ENCODE results near the gene KCNQ5. TPM values are rescaled to one million over a fixed set of nuclear protein-coding genes. Genes with fewer than 3 reads are reported as not detected.

KCNQ5 gene
- total RNA-seq, 1 experiment from 2014 or later, result 9.4 TPM

DNA sequence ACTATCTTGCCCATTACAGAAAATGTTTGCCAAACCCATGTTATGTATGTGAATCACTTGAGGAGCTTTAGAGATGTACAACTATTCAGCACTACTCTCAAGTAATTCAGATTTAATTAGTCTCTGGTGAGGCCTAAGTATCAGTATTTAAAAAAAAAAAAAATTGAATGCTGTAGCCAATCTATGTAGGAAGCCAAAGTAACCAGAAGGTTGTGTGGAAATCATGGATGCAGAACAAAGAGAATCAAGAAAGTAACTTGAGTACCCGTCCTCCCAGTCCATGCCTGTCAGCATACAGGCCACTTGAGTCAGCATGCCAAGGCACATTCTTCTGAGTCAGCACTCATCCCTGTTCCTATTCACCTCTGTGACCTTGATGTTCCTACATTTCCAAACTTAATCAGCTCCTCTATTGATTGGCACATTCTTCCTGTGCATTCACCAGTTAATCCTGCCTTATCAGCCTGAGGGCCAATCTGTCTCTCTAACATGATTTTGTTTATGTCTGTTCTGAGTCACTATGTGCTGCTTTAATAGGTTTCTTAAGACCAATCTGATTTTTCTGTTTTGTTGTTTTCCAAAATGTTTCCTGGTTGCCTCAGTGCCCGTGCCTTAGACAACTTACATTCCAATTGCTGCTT is 165.6 kb downstream of the KCNQ5 start:
- Histone ChIP-seq H3K4me3 (ENCODE audit: low read depth in 2 of 2, low read length in 2 of 2) (no peak overlapping the region), H3K9me3 (ENCODE audit: control insufficient read depth, insufficient read depth, low read depth, low read length) (no peaks in the 10 kb centered on the region), H3K4me1 (ENCODE audit: control insufficient read depth, insufficient read depth, low read length) (peaks cover 15% of the 10 kb centered on the region), H3K27me3 (ENCODE audit: control insufficient read depth, insufficient read depth, low read length) (no peaks in the 10 kb centered on the region), H3K27ac (ENCODE audit: low read length) (peak overlapping the region; percentile 30; the same call in 1 of the 2 replicates), H3K36me3 (ENCODE audit: control insufficient read depth, insufficient read depth, low read length) (no peaks in the 10 kb centered on the region)
- in situ Hi-C loops (cut with HindIII; ENCODE audit: low pct_unique_long_range_greater_than_20kb, low sequenced_read_pairs) (no loop called here), intact Hi-C loops (cut with micrococcal nuclease; ENCODE audit: unreplicated experiment) (no loop called here)
- no TSS peak for BruUV-seq (replicated peaks)
- no peak for TF ChIP-seq SIN3A (IDR thresholded peaks at IDR 0.05; ENCODE audit: borderline replicate concordance, insufficient read depth, low read depth, low read length)
- TF ChIP-seq, protein P1, sequence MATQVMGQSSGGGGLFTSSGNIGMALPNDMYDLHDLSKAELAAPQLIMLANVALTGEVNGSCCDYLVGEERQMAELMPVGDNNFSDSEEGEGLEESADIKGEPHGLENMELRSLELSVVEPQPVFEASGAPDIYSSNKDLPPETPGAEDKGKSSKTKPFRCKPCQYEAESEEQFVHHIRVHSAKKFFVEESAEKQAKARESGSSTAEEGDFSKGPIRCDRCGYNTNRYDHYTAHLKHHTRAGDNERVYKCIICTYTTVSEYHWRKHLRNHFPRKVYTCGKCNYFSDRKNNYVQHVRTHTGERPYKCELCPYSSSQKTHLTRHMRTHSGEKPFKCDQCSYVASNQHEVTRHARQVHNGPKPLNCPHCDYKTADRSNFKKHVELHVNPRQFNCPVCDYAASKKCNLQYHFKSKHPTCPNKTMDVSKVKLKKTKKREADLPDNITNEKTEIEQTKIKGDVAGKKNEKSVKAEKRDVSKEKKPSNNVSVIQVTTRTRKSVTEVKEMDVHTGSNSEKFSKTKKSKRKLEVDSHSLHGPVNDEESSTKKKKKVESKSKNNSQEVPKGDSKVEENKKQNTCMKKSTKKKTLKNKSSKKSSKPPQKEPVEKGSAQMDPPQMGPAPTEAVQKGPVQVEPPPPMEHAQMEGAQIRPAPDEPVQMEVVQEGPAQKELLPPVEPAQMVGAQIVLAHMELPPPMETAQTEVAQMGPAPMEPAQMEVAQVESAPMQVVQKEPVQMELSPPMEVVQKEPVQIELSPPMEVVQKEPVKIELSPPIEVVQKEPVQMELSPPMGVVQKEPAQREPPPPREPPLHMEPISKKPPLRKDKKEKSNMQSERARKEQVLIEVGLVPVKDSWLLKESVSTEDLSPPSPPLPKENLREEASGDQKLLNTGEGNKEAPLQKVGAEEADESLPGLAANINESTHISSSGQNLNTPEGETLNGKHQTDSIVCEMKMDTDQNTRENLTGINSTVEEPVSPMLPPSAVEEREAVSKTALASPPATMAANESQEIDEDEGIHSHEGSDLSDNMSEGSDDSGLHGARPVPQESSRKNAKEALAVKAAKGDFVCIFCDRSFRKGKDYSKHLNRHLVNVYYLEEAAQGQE (IDR thresholded peaks at IDR 0.05; ENCODE audit: insufficient read depth in 1 of 2, low read depth in 2 of 2, low read length in 1 of 2), result no peak
- no peak for TF ChIP-seq TCF7L2 (IDR thresholded peaks at IDR 0.05; ENCODE audit: low read depth, low read length)
- no peak for TF ChIP-seq POLR2AphosphoS5 (IDR thresholded peaks at IDR 0.05; ENCODE audit: low read depth, low read length)
- TF ChIP-seq, protein P2, sequence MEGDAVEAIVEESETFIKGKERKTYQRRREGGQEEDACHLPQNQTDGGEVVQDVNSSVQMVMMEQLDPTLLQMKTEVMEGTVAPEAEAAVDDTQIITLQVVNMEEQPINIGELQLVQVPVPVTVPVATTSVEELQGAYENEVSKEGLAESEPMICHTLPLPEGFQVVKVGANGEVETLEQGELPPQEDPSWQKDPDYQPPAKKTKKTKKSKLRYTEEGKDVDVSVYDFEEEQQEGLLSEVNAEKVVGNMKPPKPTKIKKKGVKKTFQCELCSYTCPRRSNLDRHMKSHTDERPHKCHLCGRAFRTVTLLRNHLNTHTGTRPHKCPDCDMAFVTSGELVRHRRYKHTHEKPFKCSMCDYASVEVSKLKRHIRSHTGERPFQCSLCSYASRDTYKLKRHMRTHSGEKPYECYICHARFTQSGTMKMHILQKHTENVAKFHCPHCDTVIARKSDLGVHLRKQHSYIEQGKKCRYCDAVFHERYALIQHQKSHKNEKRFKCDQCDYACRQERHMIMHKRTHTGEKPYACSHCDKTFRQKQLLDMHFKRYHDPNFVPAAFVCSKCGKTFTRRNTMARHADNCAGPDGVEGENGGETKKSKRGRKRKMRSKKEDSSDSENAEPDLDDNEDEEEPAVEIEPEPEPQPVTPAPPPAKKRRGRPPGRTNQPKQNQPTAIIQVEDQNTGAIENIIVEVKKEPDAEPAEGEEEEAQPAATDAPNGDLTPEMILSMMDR (IDR thresholded peaks at IDR 0.05), result no peak
- POLR2A ChIA-PET, result no interaction called here
- ATAC-seq (peak; percentile 90), DNase-seq (ENCODE audit: low read depth, low spot score) (peak; percentile 71)
- CTCF ChIA-PET, result no interaction called here

GRCh38 chr6:72788188-72788587 is 166.3 kb downstream of the KCNQ5 start:
- ATAC-seq (peak; percentile 56; the same call in 1 of the 2 replicates), DNase-seq (ENCODE audit: low read depth, low spot score) (no peak)
- no peaks in the 10 kb centered on the region for H3K9me3 ChIP-seq (ENCODE audit: control insufficient read depth, insufficient read depth, low read depth, low read length)
- ChIA-PET POLR2A (no interaction called here), CTCF (no interaction called here)
- intact Hi-C loops (cut with micrococcal nuclease; ENCODE audit: unreplicated experiment), result no loop called here
- in situ Hi-C loops (cut with HindIII; ENCODE audit: low pct_unique_long_range_greater_than_20kb, low sequenced_read_pairs), result no loop called here
- H3K36me3 ChIP-seq (ENCODE audit: control insufficient read depth, insufficient read depth, low read length), result no peaks in the 10 kb centered on the region
- no TSS peak for BruUV-seq (replicated peaks)
- TF ChIP-seq SIN3A (IDR thresholded peaks at IDR 0.05; ENCODE audit: borderline replicate concordance, insufficient read depth, low read depth, low read length), result no peak
- no peak for TF ChIP-seq TCF7L2 (IDR thresholded peaks at IDR 0.05; ENCODE audit: low read depth, low read length)
- no peak for TF ChIP-seq POLR2AphosphoS5 (IDR thresholded peaks at IDR 0.05; ENCODE audit: low read depth, low read length)
- TF ChIP-seq, protein P2 (IDR thresholded peaks at IDR 0.05), result no peak
- TF ChIP-seq, protein P1 (IDR thresholded peaks at IDR 0.05; ENCODE audit: insufficient read depth in 1 of 2, low read depth in 2 of 2, low read length in 1 of 2), result no peak
- no peaks in the 10 kb centered on the region for H3K27me3 ChIP-seq (ENCODE audit: control insufficient read depth, insufficient read depth, low read length)
- peak overlapping the region; percentile 30; the same call in 1 of the 2 replicates for H3K27ac ChIP-seq (ENCODE audit: low read length)
- peaks cover 15% of the 10 kb centered on the region for H3K4me1 ChIP-seq (ENCODE audit: control insufficient read depth, insufficient read depth, low read length)
- H3K4me3 ChIP-seq (ENCODE audit: low read depth in 2 of 2, low read length in 2 of 2), result no peak overlapping the region

All from Panc1 (cell line).